HepG2 (cell line): ENCODE measurements around the gene SOX13. TPM values are rescaled to one million over a fixed set of nuclear protein-coding genes. Genes with fewer than 3 reads are reported as not detected.
A peak's percentile ranks its signal among the peaks of the same experiment; 100 is the strongest.

Experiments
- BRCA1 ChIP-seq: sonication (generic); formaldehyde crosslinking; IDR thresholded peaks from 2 replicates; pipeline ENCODE4 v1.4.0; 2020; ENCODE audit warnings: missing genetic modification reagents
- CCDC6 ChIP-seq: sonication (generic); formaldehyde crosslinking; IDR thresholded peaks from 2 replicates; pipeline ENCODE4 v1.8.1; 2022; ENCODE audit warnings: mild to moderate bottlenecking, missing genetic modification reagents, moderate library complexity
- EP300 ChIP-seq, 3 experiments: sonication (generic) in 1 of 3; formaldehyde crosslinking in 1 of 3; IDR thresholded peaks; 2 replicates each; pipeline versions ENCODE4 v1.5.1 to v1.6.1; 2011 to 2020; ENCODE audit warnings: low read depth in 2 of 3, low read length in 2 of 3, borderline replicate concordance in 1 of 3, improper control_type of control experiment in 1 of 3, mild to moderate bottlenecking in 1 of 3, missing genetic modification reagents in 1 of 3, moderate library complexity in 1 of 3
- FOXA3 ChIP-seq: IDR thresholded peaks from 2 replicates; pipeline ENCODE4 v1.6.1; 2016; ENCODE audit warnings: missing genetic modification reagents, missing compliant biosample characterization
- GFI1 ChIP-seq: sonication (generic); formaldehyde crosslinking; IDR thresholded peaks from 2 replicates; pipeline ENCODE4 v1.5.0; 2020; ENCODE audit warnings: missing genetic modification reagents, mild to moderate bottlenecking, borderline replicate concordance
- HDAC1 ChIP-seq: sonication (generic); formaldehyde crosslinking; IDR thresholded peaks from 2 replicates; pipeline ENCODE4 v1.5.1; 2020; ENCODE audit warnings: mild to moderate bottlenecking, missing genetic modification reagents
- JUND ChIP-seq: sonication (generic); formaldehyde crosslinking; IDR thresholded peaks from 2 replicates; pipeline ENCODE4 v1.8.0; 2022; ENCODE audit warnings: mild to moderate bottlenecking, missing genetic modification reagents
- KLF13 ChIP-seq: sonication (generic); formaldehyde crosslinking; IDR thresholded peaks from 2 replicates; pipeline ENCODE4 v1.4.0; 2020; ENCODE audit warnings: mild to moderate bottlenecking, missing genetic modification reagents
- MTA3 ChIP-seq: sonication (generic); formaldehyde crosslinking; IDR thresholded peaks from 2 replicates; pipeline ENCODE4 v1.4.0; 2020; ENCODE audit warnings: missing genetic modification reagents
- NONO ChIP-seq, 2 experiments: fragments of 450-650 bp in 1 of 2; sonication (generic) in 1 of 2; formaldehyde crosslinking in 1 of 2; IDR thresholded peaks in 1 of 2; conservative IDR thresholded peaks in 1 of 2; 2 replicates each; pipeline versions ENCODE4 v1.6.1 to v1.8.0; 2017 to 2022; ENCODE audit warnings: mild to moderate bottlenecking in 1 of 2, missing genetic modification reagents in 1 of 2, moderate library complexity in 1 of 2
- RCOR2 ChIP-seq: IDR thresholded peaks from 2 replicates; pipeline ENCODE4 v1.6.1; 2016; ENCODE audit warnings: missing biosample characterization, missing genetic modification reagents
- SAP130 ChIP-seq: IDR thresholded peaks from 2 replicates; pipeline ENCODE4 v1.6.1; 2016; ENCODE audit warnings: low read depth
- SOX5 ChIP-seq: IDR thresholded peaks from 2 replicates; pipeline ENCODE4 v1.6.1; 2016; ENCODE audit warnings: borderline replicate concordance
- SOX6 ChIP-seq, 2 experiments: fragments of 450-650 bp in 1 of 2; sonication (generic) in 1 of 2; formaldehyde crosslinking in 1 of 2; IDR thresholded peaks; 2 replicates each; pipeline versions ENCODE4 v1.4.0 to v1.6.1; 2017 to 2020; ENCODE audit warnings: antibody characterized with exemption in 1 of 2, mild to moderate bottlenecking in 1 of 2, missing genetic modification reagents in 1 of 2
- polyA plus RNA-seq, 8 experiments: library from polyadenylated mRNA; depleted of rRNA in 3 of 8; stranded (reverse) in 7 of 8; unstranded in 1 of 8; fragments of >200 nt; fragmentation: Illumina TruSeq in 4 of 8; extraction: Trizol in 4 of 8; gene quantifications; 2 replicates each; pipeline versions ENCODE4 v1.2.1 to v1.2.3, GENCODE V29; 2011 to 2016; ENCODE audit warnings: low read depth in 4 of 8, missing spikeins in 1 of 8, mixed read lengths in 1 of 8; ENCODE audit not compliant: insufficient read depth in 1 of 8
- total RNA-seq, 5 experiments: library from RNA; depleted of rRNA; stranded (reverse); fragments of >200 nt; fragmentation: Illumina TruSeq; extraction: Trizol; gene quantifications; 2 replicates each; pipeline ENCODE4 v1.2.3, GENCODE V29; 2016; ENCODE audit warnings: low read depth in 1 of 5
- TF ChIP-seq, protein P1 (sequence below): IDR thresholded peaks from 2 replicates; pipeline ENCODE4 v1.4.0; 2020; ENCODE audit warnings: mild to moderate bottlenecking, missing genetic modification reagents
- TF ChIP-seq, protein P2 (sequence below): sonication (generic); formaldehyde crosslinking; IDR thresholded peaks from 2 replicates; pipeline ENCODE4 v1.5.0; 2020; ENCODE audit warnings: mild to moderate bottlenecking, missing genetic modification reagents, borderline replicate concordance
- TF ChIP-seq, protein P3 (sequence below): sonication (generic); formaldehyde crosslinking; IDR thresholded peaks from 2 replicates; pipeline ENCODE4 v1.5.0; 2020; ENCODE audit warnings: missing genetic modification reagents
- TF ChIP-seq, protein P4 (sequence below): sonication (generic); formaldehyde crosslinking; IDR thresholded peaks from 2 replicates; pipeline ENCODE4 v1.5.1; 2020; ENCODE audit warnings: missing genetic modification reagents, mild to moderate bottlenecking, borderline replicate concordance

Gene SOX13
- total and polyA plus RNA-seq, 2 of the 13 experiments (the other 11 are each of a cell fraction or from before 2014, with no cell fraction given), result 13.3 to 15.8 TPM

DNA sequence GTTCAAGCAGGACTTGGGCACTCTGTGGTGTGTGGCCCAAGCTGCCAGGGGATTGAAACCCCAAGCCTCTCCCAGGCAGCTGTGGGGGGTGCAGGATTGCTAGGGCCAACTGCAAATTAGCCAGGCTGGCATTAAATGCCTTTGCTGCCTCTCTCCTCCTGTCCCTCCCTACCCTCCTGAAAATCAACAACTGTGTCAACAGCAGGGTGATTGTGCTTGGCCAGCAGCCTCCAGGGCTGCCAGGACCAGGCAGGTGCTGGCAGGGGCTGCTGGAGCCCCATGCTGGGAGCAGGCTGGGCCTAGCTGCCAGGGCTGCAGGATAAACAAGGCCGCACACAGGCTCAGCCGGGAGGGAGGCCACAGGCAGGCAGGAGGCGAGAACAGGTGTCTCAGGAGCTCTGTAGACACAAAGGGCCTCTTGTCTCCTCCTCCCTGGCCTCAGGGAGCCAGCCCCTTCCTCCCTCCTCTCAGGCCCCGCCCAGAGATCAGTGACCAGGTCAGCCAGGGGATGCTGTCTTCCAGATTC is 11.4 kb downstream of the SOX13 start (continued):
- TF ChIP-seq SAP130 (CRISPR knock-in tag), result peak; percentile 67
- TF ChIP-seq FOXA3 (CRISPR knock-in tag), result peak; percentile 82
- TF ChIP-seq HDAC1 (CRISPR knock-in tag), result peak; percentile 45; the same call in 1 of the 2 replicates
- TF ChIP-seq SOX6 (IDR thresholded peaks at IDR 0.05), result no peak
- TF ChIP-seq SOX6 (CRISPR knock-in tag; IDR thresholded peaks at IDR 0.05), result peak; percentile 70
- no peak; a peak in 1 of 4 replicates for TF ChIP-seq EP300 (IDR thresholded peaks at IDR 0.05; ENCODE audit: low read depth in 2 of 2, low read length in 2 of 2)
- no peak for TF ChIP-seq EP300 (CRISPR knock-in tag; IDR thresholded peaks at IDR 0.05; ENCODE audit: borderline replicate concordance)
- TF ChIP-seq, protein P1, sequence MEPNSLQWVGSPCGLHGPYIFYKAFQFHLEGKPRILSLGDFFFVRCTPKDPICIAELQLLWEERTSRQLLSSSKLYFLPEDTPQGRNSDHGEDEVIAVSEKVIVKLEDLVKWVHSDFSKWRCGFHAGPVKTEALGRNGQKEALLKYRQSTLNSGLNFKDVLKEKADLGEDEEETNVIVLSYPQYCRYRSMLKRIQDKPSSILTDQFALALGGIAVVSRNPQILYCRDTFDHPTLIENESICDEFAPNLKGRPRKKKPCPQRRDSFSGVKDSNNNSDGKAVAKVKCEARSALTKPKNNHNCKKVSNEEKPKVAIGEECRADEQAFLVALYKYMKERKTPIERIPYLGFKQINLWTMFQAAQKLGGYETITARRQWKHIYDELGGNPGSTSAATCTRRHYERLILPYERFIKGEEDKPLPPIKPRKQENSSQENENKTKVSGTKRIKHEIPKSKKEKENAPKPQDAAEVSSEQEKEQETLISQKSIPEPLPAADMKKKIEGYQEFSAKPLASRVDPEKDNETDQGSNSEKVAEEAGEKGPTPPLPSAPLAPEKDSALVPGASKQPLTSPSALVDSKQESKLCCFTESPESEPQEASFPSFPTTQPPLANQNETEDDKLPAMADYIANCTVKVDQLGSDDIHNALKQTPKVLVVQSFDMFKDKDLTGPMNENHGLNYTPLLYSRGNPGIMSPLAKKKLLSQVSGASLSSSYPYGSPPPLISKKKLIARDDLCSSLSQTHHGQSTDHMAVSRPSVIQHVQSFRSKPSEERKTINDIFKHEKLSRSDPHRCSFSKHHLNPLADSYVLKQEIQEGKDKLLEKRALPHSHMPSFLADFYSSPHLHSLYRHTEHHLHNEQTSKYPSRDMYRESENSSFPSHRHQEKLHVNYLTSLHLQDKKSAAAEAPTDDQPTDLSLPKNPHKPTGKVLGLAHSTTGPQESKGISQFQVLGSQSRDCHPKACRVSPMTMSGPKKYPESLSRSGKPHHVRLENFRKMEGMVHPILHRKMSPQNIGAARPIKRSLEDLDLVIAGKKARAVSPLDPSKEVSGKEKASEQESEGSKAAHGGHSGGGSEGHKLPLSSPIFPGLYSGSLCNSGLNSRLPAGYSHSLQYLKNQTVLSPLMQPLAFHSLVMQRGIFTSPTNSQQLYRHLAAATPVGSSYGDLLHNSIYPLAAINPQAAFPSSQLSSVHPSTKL (CRISPR knock-in tag), result peak; percentile 34; the same call in 1 of the 2 replicates
- peak; percentile 30; the same call in 1 of the 2 replicates for TF ChIP-seq RCOR2
- 0 out of 2 replicates have a peak, but pooled peaks have one; percentile 20 for TF ChIP-seq JUND
- TF ChIP-seq BRCA1, result no peak
- TF ChIP-seq GFI1 (CRISPR knock-in tag), result no peak
- TF ChIP-seq KLF13 (CRISPR knock-in tag), result no peak
- TF ChIP-seq SOX5 (CRISPR knock-in tag), result peak; percentile 54; the same call in 1 of the 2 replicates
- peak; percentile 53; the same call in 1 of the 2 replicates for TF ChIP-seq CCDC6 (CRISPR knock-in tag)
- TF ChIP-seq NONO (IDR thresholded peaks at IDR 0.05), result no peak
- 0 out of 2 replicates have a peak, but pooled peaks have one; percentile 35 for TF ChIP-seq NONO (CRISPR knock-in tag; conservative IDR thresholded peaks at IDR 0.05)
- TF ChIP-seq, protein P2, sequence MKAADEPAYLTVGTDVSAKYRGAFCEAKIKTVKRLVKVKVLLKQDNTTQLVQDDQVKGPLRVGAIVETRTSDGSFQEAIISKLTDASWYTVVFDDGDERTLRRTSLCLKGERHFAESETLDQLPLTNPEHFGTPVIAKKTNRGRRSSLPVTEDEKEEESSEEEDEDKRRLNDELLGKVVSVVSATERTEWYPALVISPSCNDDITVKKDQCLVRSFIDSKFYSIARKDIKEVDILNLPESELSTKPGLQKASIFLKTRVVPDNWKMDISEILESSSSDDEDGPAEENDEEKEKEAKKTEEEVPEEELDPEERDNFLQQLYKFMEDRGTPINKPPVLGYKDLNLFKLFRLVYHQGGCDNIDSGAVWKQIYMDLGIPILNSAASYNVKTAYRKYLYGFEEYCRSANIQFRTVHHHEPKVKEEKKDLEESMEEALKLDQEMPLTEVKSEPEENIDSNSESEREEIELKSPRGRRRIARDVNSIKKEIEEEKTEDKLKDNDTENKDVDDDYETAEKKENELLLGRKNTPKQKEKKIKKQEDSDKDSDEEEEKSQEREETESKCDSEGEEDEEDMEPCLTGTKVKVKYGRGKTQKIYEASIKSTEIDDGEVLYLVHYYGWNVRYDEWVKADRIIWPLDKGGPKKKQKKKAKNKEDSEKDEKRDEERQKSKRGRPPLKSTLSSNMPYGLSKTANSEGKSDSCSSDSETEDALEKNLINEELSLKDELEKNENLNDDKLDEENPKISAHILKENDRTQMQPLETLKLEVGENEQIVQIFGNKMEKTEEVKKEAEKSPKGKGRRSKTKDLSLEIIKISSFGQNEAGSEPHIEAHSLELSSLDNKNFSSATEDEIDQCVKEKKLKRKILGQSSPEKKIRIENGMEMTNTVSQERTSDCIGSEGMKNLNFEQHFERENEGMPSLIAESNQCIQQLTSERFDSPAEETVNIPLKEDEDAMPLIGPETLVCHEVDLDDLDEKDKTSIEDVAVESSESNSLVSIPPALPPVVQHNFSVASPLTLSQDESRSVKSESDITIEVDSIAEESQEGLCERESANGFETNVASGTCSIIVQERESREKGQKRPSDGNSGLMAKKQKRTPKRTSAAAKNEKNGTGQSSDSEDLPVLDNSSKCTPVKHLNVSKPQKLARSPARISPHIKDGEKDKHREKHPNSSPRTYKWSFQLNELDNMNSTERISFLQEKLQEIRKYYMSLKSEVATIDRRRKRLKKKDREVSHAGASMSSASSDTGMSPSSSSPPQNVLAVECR (CRISPR knock-in tag), result peak; percentile 45; the same call in 1 of the 2 replicates
- TF ChIP-seq, protein P3, sequence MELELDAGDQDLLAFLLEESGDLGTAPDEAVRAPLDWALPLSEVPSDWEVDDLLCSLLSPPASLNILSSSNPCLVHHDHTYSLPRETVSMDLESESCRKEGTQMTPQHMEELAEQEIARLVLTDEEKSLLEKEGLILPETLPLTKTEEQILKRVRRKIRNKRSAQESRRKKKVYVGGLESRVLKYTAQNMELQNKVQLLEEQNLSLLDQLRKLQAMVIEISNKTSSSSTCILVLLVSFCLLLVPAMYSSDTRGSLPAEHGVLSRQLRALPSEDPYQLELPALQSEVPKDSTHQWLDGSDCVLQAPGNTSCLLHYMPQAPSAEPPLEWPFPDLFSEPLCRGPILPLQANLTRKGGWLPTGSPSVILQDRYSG (CRISPR knock-in tag), result no peak
- no peak for TF ChIP-seq MTA3 (CRISPR knock-in tag)
- TF ChIP-seq, protein P4, sequence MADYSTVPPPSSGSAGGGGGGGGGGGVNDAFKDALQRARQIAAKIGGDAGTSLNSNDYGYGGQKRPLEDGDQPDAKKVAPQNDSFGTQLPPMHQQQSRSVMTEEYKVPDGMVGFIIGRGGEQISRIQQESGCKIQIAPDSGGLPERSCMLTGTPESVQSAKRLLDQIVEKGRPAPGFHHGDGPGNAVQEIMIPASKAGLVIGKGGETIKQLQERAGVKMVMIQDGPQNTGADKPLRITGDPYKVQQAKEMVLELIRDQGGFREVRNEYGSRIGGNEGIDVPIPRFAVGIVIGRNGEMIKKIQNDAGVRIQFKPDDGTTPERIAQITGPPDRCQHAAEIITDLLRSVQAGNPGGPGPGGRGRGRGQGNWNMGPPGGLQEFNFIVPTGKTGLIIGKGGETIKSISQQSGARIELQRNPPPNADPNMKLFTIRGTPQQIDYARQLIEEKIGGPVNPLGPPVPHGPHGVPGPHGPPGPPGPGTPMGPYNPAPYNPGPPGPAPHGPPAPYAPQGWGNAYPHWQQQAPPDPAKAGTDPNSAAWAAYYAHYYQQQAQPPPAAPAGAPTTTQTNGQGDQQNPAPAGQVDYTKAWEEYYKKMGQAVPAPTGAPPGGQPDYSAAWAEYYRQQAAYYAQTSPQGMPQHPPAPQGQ (CRISPR knock-in tag), result no peak
